SK-N-SH treated with all-trans-retinoic acid at 6 μM for 48 hours (cell line): ENCODE results near the gene PDS5B.

ENCODE experiments used
- PPARA ChIP-seq: fragments of 250-450 bp; sonication (Bioruptor Pico); IDR thresholded peaks from 2 replicates; pipeline ENCODE4 v1.5.0; 2020; ENCODE audit warnings: mild to moderate bottlenecking, borderline replicate concordance
- SNAI2 ChIP-seq: fragments of 250-450 bp; sonication (Bioruptor Pico); IDR thresholded peaks from 2 replicates; pipeline ENCODE4 v1.5.0; 2020; ENCODE audit warnings: mild to moderate bottlenecking, moderate library complexity
- ZFP3 ChIP-seq: fragments of 250-450 bp; sonication (Bioruptor Pico); IDR thresholded peaks from 2 replicates; pipeline ENCODE4 v1.5.0; 2020; ENCODE audit warnings: mild to moderate bottlenecking, moderate library complexity

GRCh38 chr13:32647926-32648325 lies 61.7 kb downstream of the PDS5B start:
- TF ChIP-seq ZFP3 (CRISPR knock-in tag) = no peak
- no peak for TF ChIP-seq SNAI2
- no peak for TF ChIP-seq PPARA
